ENCODE results near the gene EBI3.
"Not testable (repeated sequence)": the region's sequence is repeated elsewhere in the genome, so short reads cannot be mapped to it uniquely, and the experiment has no call there.

DNA sequence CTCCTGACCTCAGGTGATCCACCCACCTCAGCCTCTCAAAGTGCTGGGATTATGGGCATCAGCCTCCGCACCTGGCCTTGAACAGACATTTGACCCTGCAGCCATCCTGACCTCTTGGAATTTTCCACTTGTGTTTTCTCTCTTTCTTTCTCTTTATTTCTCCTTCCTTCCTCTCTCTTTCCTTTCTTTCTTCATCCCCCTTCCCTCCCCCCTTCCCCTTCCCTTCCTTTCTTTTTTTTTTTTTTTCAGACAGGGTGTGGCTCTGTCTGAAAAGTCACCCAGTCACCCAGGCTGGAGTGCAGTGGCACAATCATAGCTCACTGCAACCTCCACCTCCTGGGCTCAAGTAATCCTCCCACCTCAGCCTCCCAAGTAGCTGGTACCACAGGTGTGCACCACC lies 10.8 kb upstream of the EBI3 start:
- not testable (repeated sequence) for TF ChIP-seq CTCF (IDR thresholded peaks at IDR 0.05); POLR2AphosphoS5 (IDR thresholded peaks at IDR 0.05; ENCODE audit: low read depth, low read length); SIN3A (IDR thresholded peaks at IDR 0.05; ENCODE audit: borderline replicate concordance, insufficient read depth, low read depth, low read length)

All from Panc1 (cell line).